ENCODE data around the gene ACBD7. TPM values are rescaled to one million over a fixed set of nuclear protein-coding genes. Genes with fewer than 3 reads are reported as not detected.

ACBD7 gene
- total RNA-seq, 2 experiments from 2014 or later: 2.4 to 2.6 TPM

Other genes with a start within 250 kb of the ACBD7 start
- 10 to 100 TPM; 42.9 to 51.5 TPM for gene SUV39H2, start 209.9 kb downstream of the ACBD7 start, total RNA-seq
- gene DCLRE1C, start 134.7 kb downstream of the ACBD7 start, total RNA-seq: 10 to 100 TPM; 17.9 to 30.9 TPM
- gene MEIG1, start 129.4 kb downstream of the ACBD7 start, total RNA-seq: 1 to 10 TPM in 1 of 2 experiments, under 1 TPM in 1; 0.81 to 1.1 TPM
- under 1 TPM; 0.16 to 0.90 TPM for gene OLAH, start 44.8 kb downstream of the ACBD7 start, total RNA-seq
- 10 to 100 TPM; 26.1 to 27.1 TPM for gene RPP38, start 8.6 kb upstream of the ACBD7 start, total RNA-seq
- gene NMT2, start 79.9 kb upstream of the ACBD7 start, total RNA-seq: 10 to 100 TPM; 20.6 to 22.1 TPM